K562 (cell line): ENCODE results near the gene GPSM3. TPM values are rescaled to one million over a fixed set of nuclear protein-coding genes. Genes with fewer than 3 reads are reported as not detected.
A peak's percentile ranks its signal among the peaks of the same experiment; 100 is the strongest.

Source experiments
- ATAC-seq: fragments of 200-7000 bp; cut with Tn5 transposase; 3 replicates; pipeline ENCODE4 v1.9.1; 2020; ENCODE audit warnings: moderate library complexity
- BruUV-seq: library from RNA; stranded (reverse); fragments of 400-500 nt; replicated peaks from 2 replicates; lab custom pipeline; 2021; lab: Mats Ljungman, UMichigan
- CTCF ChIA-PET: fragments of 300-600 bp; formaldehyde crosslinking; extraction: SDS; loops from one replicate; lab custom pipeline; 2021; ENCODE audit warnings: low intra/inter-chr PET ratio; lab: Yijun Ruan, JAX
- POLR2A ChIA-PET: fragments of 300-600, 350-650 bp; sonication (Branson Sonifier 250); formaldehyde crosslinking; extraction: SDS; loops from one replicate; lab custom pipeline; 2021; ENCODE audit warnings: antibody characterized with exemption, inconsistent platforms; lab: Yijun Ruan, JAX
- DNase-seq, 4 experiments: peaks; one replicate each; pipeline versions ENCODE4 v3.0.0 to v3.0.0-alpha.2; 2011 to 2018; ENCODE audit warnings: low spot score in 3 of 4, mixed read lengths in 3 of 4; ENCODE audit errors: extremely low read depth in 1 of 4
- FAIRE-seq: peaks from 2 replicates; lab custom pipeline; 2011; peaks lifted over from hg19 to GRCh38; lab: Jason Lieb, UNC
- H2AFZ ChIP-seq: 2 replicates; pipeline ENCODE4 v1.6.0; 2011; ENCODE audit warnings: low read depth, low read length, control low read depth, inconsistent platforms
- H3K27ac ChIP-seq: fragments of 200-600 bp; 3 replicates; pipeline ENCODE4 v1.8.0; 2011; ENCODE audit warnings: low read depth, mild to moderate bottlenecking, control low read depth, inconsistent platforms, low read length, moderate library complexity, mixed read lengths; ENCODE audit errors: extremely low read depth
- H3K27me3 ChIP-seq, 2 experiments: fragments of 300-600 bp in 1 of 2; 2 replicates in 1 of 2; 3 replicates in 1 of 2; pipeline versions ENCODE4 v1.6.0 to v1.8.0; 2011; ENCODE audit warnings: inconsistent platforms in 2 of 2, low read length in 2 of 2, mild to moderate bottlenecking in 1 of 2, mixed read lengths in 1 of 2, moderate library complexity in 1 of 2; ENCODE audit not compliant: control insufficient read depth in 2 of 2, insufficient read depth in 2 of 2
- H3K36me3 ChIP-seq: fragments of 300-600 bp; 3 replicates; pipeline ENCODE4 v1.8.0; 2011; ENCODE audit warnings: mild to moderate bottlenecking, low read length, inconsistent platforms; ENCODE audit not compliant: control insufficient read depth, insufficient read depth
- H3K4me1 ChIP-seq, 2 experiments: fragments of 200-600 bp in 1 of 2; replicated peaks in 1 of 2; 2 replicates in 1 of 2; 3 replicates in 1 of 2; pipeline versions ENCODE4 v1.5.1 to v1.8.0; 2011; ENCODE audit warnings: inconsistent platforms in 2 of 2, low read length in 2 of 2, mild to moderate bottlenecking in 1 of 2, mixed read lengths in 1 of 2, moderate library complexity in 1 of 2; ENCODE audit not compliant: control insufficient read depth in 2 of 2, insufficient read depth in 2 of 2
- H3K4me2 ChIP-seq: 2 replicates; pipeline ENCODE4 v1.6.1; 2011; ENCODE audit warnings: low read length, control low read depth, inconsistent platforms, mixed read lengths; ENCODE audit not compliant: insufficient read depth
- H3K4me3 ChIP-seq: fragments of 200-600 bp; sonication (generic), shearing (Covaris generic); 2 replicates; pipeline ENCODE4 v1.5.1; 2016; ENCODE audit warnings: control low read depth, inconsistent platforms
- H3K79me2 ChIP-seq: fragments of 200-600 bp; 3 replicates; pipeline ENCODE4 v1.8.0; 2011; ENCODE audit warnings: low read length, inconsistent platforms; ENCODE audit not compliant: control insufficient read depth, insufficient read depth
- H3K9ac ChIP-seq, 2 experiments: 2 replicates each; pipeline versions ENCODE4 v1.6.0 to v1.6.1; 2011; ENCODE audit warnings: low read depth in 2 of 2, low read length in 2 of 2, control low read depth in 1 of 2, inconsistent platforms in 1 of 2, mild to moderate bottlenecking in 1 of 2, mixed read lengths in 1 of 2; ENCODE audit not compliant: insufficient read depth in 1 of 2
- H3K9me1 ChIP-seq: one replicate; pipeline ENCODE4 v1.6.0; 2011; ENCODE audit warnings: inconsistent platforms, mild to moderate bottlenecking, low read length, moderate library complexity; ENCODE audit not compliant: control insufficient read depth, insufficient read depth
- H3K9me3 ChIP-seq: replicated peaks from 2 replicates; pipeline ENCODE4 v1.5.1; 2011; ENCODE audit warnings: low read depth, low read length, inconsistent platforms; ENCODE audit not compliant: control insufficient read depth, insufficient read depth
- H4K20me1 ChIP-seq: replicated peaks from 2 replicates; pipeline ENCODE4 v1.6.1; 2011; ENCODE audit warnings: low read length, inconsistent platforms, mixed read lengths; ENCODE audit not compliant: control insufficient read depth, insufficient read depth
- EZH2 ChIP-seq: IDR thresholded peaks from 2 replicates; pipeline ENCODE4 v1.6.1; 2012; ENCODE audit warnings: low read depth, mild to moderate bottlenecking, inconsistent platforms, low read length, borderline replicate concordance
- POLR2G ChIP-seq: fragments of 200-400 bp; formaldehyde crosslinking; IDR thresholded peaks from 2 replicates; pipeline ENCODE4 v1.6.1; 2017; ENCODE audit warnings: low read depth, mild to moderate bottlenecking, antibody characterized with exemption, low read length, moderate library complexity
- ZFP91 ChIP-seq: sonication (generic); formaldehyde crosslinking; IDR thresholded peaks from 2 replicates; pipeline ENCODE4 v1.8.0; 2022; ENCODE audit warnings: mild to moderate bottlenecking, missing genetic modification reagents
- ZNF175 ChIP-seq: fragments of 200-800 bp; sonication (Bioruptor generic); IDR thresholded peaks from 2 replicates; pipeline ENCODE4 v1.6.1; 2016; ENCODE audit warnings: low read depth, mild to moderate bottlenecking, missing genetic modification characterization, missing compliant biosample characterization
- ZNF518B ChIP-seq: fragments of 250-450 bp; sonication (Bioruptor Pico); IDR thresholded peaks from 2 replicates; pipeline ENCODE4 v1.5.0; 2021; ENCODE audit warnings: mild to moderate bottlenecking, moderate library complexity
- WGBS: fragments of 100-300 bp; shearing (Covaris generic); methylation state at CpG from one replicate; pipeline ENCODE4 v1.1.6; 2016; ENCODE audit warnings: low coverage, mixed read lengths; ENCODE audit not compliant: insufficient coverage; ENCODE audit errors: missing lambda C conversion rate; 5-methylcytosine and 5-hydroxymethylcytosine counted together
- in situ Hi-C: fragments of 300-500 bp; cut with MboI; formaldehyde crosslinking; loops from 4 replicates; pipeline ENCODE4 v1.15.0; 2018; ENCODE audit warnings: inconsistent platforms, mixed read lengths
- intact Hi-C: fragments of 100-400 bp; cut with micrococcal nuclease; formaldehyde crosslinking; loops from 2 replicates; pipeline ENCODE4 v1.14.2; 2022
- polyA plus RNA-seq, 8 experiments: library from polyadenylated mRNA; depleted of rRNA in 4 of 8; stranded (reverse) in 5 of 8; unstranded in 3 of 8; fragments of >200 nt; fragmentation: Nextera tagmentation in 2 of 8; fragmentation: Illumina TruSeq in 1 of 8; extraction: Ambion mirVana in 2 of 8; extraction: Trizol in 1 of 8; gene quantifications; 2 replicates each; pipeline versions ENCODE4 v1.2.1 to v1.2.3, GENCODE V29; 2011 to 2014; ENCODE audit warnings: inconsistent platforms in 1 of 8, missing spikeins in 1 of 8
- total RNA-seq, 7 experiments: library from RNA; depleted of rRNA in 6 of 7; stranded (reverse); fragments of >200 nt in 6 of 7; fragmentation: Illumina TruSeq in 2 of 7; extraction: Trizol in 2 of 7; gene quantifications; 2 replicates each; pipeline versions ENCODE4 v1.2.1 to v1.2.3, GENCODE V29; 2011 to 2021; ENCODE audit warnings: low replicate concordance in 1 of 7
- TF ChIP-seq, protein P1 (sequence below): conservative IDR thresholded peaks from 2 replicates; pipeline ENCODE4 v1.6.1; 2011; ENCODE audit warnings: low read depth, mild to moderate bottlenecking, low read length; ENCODE audit not compliant: control insufficient read depth
- TF ChIP-seq, protein P2 (sequence below): sonication (generic); formaldehyde crosslinking; IDR thresholded peaks from 2 replicates; pipeline ENCODE4 v1.8.0; 2023; ENCODE audit warnings: missing genetic modification reagents, mild to moderate bottlenecking, borderline replicate concordance

Gene GPSM3
- total and polyA plus RNA-seq, 9 of the 15 experiments (the other 6 are each of a cell fraction or from before 2014, with no cell fraction given), result 5.3 to 42.6 (median 24.4) TPM

DNA sequence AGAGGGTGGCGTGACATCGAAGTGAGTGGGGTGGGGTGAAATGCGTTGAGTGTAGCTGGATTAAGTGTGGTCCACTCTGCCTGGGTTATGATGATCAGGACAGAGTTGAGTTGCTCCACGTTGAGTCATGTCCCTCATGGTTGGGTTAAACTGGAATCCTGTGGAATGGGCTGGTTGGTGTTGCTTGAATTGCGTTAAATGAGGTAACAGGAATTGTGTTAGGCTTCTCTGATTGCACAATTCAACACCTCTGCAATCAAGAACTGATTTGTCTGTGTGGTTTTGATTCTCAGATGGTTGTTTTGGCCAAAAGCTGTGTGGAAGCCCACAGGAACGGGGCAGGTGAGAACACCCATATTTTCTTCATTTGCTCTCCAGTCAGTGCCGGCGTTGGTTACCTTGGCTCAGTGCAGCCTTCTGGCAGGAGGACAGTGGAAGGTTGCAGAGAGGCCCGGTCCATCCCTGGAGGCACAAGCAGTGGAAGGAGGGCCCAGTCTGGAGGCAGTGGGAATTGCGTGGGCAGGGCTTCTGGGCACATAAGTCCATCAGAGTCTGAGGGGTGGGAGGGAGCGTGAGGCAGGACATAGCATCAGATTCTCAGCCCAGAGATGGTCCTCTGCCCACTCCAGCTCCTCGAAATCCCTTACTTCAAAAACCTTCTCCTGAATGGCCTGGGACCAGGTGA lies 19.8 kb upstream of the GPSM3 start:
- intact Hi-C loops (no loop called here), in situ Hi-C loops (no loop called here)
- ChIA-PET CTCF (no interaction called here), POLR2A (interaction anchor here (2.6 kb wide), 1 partner anchor 16 kb away, joined by 9 read pairs; no protein-coding TSS in a partner anchor)
- Histone ChIP-seq H3K9me3 (no peaks in the 10 kb centered on the region), H3K36me3 (no peaks in the 10 kb centered on the region), H3K4me2 (no peak overlapping the region), H3K27me3 (peaks cover 0 to 14% of the 10 kb centered on the region in 2 experiments; a peak in 2 of 5 replicates), H4K20me1 (no peaks in the 10 kb centered on the region), H3K4me1 (peaks cover 10 to 13% of the 10 kb centered on the region in 2 experiments; a peak in 4 of 5 replicates), H3K4me3 (no peak overlapping the region), H3K27ac (no peak overlapping the region), H3K9ac (no peak overlapping the region), H2AFZ (peak overlapping the region; percentile 8; the same call in 1 of the 2 replicates), H3K9me1 (no peaks in the 10 kb centered on the region), H3K79me2 (no peaks in the 10 kb centered on the region)
- no TSS peak for BruUV-seq
- no peak for DNase-seq
- 22% methylated on average over 12 of the region's 12 CpGs for WGBS
- peak; percentile 15; the same call in 1 of the 3 replicates for ATAC-seq
- FAIRE-seq, result peak; percentile 65
- TF ChIP-seq ZNF518B (CRISPR knock-in tag), result no peak
- TF ChIP-seq EZH2, result no peak
- TF ChIP-seq, protein P1, sequence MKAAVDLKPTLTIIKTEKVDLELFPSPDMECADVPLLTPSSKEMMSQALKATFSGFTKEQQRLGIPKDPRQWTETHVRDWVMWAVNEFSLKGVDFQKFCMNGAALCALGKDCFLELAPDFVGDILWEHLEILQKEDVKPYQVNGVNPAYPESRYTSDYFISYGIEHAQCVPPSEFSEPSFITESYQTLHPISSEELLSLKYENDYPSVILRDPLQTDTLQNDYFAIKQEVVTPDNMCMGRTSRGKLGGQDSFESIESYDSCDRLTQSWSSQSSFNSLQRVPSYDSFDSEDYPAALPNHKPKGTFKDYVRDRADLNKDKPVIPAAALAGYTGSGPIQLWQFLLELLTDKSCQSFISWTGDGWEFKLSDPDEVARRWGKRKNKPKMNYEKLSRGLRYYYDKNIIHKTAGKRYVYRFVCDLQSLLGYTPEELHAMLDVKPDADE, result no peak
- TF ChIP-seq, protein P2, sequence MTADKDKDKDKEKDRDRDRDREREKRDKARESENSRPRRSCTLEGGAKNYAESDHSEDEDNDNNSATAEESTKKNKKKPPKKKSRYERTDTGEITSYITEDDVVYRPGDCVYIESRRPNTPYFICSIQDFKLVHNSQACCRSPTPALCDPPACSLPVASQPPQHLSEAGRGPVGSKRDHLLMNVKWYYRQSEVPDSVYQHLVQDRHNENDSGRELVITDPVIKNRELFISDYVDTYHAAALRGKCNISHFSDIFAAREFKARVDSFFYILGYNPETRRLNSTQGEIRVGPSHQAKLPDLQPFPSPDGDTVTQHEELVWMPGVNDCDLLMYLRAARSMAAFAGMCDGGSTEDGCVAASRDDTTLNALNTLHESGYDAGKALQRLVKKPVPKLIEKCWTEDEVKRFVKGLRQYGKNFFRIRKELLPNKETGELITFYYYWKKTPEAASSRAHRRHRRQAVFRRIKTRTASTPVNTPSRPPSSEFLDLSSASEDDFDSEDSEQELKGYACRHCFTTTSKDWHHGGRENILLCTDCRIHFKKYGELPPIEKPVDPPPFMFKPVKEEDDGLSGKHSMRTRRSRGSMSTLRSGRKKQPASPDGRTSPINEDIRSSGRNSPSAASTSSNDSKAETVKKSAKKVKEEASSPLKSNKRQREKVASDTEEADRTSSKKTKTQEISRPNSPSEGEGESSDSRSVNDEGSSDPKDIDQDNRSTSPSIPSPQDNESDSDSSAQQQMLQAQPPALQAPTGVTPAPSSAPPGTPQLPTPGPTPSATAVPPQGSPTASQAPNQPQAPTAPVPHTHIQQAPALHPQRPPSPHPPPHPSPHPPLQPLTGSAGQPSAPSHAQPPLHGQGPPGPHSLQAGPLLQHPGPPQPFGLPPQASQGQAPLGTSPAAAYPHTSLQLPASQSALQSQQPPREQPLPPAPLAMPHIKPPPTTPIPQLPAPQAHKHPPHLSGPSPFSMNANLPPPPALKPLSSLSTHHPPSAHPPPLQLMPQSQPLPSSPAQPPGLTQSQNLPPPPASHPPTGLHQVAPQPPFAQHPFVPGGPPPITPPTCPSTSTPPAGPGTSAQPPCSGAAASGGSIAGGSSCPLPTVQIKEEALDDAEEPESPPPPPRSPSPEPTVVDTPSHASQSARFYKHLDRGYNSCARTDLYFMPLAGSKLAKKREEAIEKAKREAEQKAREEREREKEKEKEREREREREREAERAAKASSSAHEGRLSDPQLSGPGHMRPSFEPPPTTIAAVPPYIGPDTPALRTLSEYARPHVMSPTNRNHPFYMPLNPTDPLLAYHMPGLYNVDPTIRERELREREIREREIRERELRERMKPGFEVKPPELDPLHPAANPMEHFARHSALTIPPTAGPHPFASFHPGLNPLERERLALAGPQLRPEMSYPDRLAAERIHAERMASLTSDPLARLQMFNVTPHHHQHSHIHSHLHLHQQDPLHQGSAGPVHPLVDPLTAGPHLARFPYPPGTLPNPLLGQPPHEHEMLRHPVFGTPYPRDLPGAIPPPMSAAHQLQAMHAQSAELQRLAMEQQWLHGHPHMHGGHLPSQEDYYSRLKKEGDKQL (CRISPR knock-in tag), result no peak
- TF ChIP-seq ZFP91 (CRISPR knock-in tag), result no peak
- TF ChIP-seq POLR2G, result no peak
- peak; percentile 6; the same call in 1 of the 2 replicates for TF ChIP-seq ZNF175 (CRISPR knock-in tag)
